HT-29 (cell line): ENCODE data around the gene PCGF5. TPM values are rescaled to one million over a fixed set of nuclear protein-coding genes. Genes with fewer than 3 reads are reported as not detected.
"Not testable (repeated sequence)": the region's sequence is repeated elsewhere in the genome, so short reads cannot be mapped to it uniquely, and the experiment has no call there.

Experiments
- DNase-seq: peaks from one replicate; pipeline ENCODE4 v3.0.0-alpha.2; 2015; ENCODE audit warnings: low spot score
- total RNA-seq: library from RNA; depleted of rRNA; stranded (reverse); fragments of >200 nt; shearing (Covaris generic); gene quantifications from 2 replicates; pipeline ENCODE4 v1.2.3, GENCODE V29; 2014; rRNA removed

PCGF5 gene
- total RNA-seq = 5.4 and 6.3 TPM in 2 replicates

- DNase-seq = peak; percentile 89
Measured at GRCh38 chr10:91220194-91220953, at the start of gene PCGF5. Gene PCGF5 (plus strand): TSS chr10:91220663. CDS start chr10:91222872, 2,209 bp downstream.

DNA sequence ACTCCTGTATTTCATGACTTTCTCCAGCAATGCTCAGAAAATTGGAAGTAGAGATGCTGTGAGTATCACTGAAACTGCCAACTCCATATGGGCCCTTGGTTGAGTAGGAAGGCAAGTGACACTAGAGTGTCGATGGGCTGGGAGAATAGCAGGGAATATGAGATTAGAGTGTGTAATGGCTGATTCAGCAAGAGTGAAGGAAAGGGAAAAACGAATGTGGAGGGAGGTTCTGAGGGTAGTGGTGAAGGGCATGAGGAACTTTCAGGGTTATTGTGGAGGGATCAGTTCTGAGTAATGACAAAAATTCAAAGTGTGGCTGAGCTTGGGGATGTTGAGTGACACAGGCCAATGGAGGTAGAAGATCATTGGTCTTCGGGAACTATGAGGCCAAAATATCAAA is 49.0 kb upstream of the PCGF5 start:
- no peak for DNase-seq

- DNase-seq = no peak
Measured at GRCh38 chr10:91172348-91172747, 48.1 kb upstream of the PCGF5 start.

DNA sequence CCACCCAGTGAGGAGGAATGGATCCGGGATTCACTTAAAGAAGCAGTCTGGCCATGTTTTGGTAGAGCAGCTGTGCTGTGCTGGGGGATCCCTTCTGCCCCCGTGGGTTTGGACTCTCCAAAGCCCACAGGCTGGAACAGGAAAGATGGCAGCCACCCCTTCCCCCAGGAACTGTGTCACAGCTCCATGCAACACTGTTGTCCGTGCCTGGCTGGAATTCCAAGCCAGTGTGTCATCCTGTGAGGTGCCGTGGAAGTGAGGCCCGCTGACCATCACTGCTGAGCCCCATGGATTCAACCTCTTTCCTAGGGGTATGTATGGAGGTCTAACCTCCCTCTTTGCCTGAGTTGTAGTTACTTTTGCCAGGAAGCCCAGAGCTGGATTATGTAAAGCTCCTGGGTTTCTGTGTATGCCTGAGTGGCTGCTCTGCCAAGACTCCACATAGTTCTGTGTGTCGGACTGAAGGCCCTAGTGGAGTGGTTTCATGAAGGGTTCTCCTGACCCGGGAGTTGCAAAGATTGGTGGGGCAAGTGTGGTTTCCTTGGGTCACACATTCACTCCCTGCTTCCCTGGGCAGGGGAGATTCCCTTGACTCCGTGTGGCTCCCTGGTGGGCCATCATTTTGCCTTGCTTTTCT is 35.1 kb upstream of the PCGF5 start:
- no peak for DNase-seq

DNA sequence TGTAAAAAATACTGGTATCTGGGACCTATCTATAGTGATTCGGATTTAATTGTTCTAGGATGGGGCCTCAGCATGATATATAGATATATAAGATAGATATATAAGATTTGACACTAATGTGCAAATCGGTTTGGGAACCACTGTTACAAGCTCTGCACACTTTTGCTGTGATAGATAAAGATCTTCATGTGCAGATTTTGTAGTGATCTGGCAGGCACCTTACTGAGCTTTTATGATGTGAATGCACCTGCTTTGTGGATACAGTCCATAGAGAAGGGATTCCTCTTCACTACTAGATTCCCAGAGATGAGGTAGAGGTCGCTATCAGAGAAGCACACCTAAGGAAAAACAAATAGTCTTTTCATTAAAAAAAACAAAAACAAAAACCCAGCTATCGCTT is 33.3 kb upstream of the PCGF5 start:
- no peak for DNase-seq

DNA sequence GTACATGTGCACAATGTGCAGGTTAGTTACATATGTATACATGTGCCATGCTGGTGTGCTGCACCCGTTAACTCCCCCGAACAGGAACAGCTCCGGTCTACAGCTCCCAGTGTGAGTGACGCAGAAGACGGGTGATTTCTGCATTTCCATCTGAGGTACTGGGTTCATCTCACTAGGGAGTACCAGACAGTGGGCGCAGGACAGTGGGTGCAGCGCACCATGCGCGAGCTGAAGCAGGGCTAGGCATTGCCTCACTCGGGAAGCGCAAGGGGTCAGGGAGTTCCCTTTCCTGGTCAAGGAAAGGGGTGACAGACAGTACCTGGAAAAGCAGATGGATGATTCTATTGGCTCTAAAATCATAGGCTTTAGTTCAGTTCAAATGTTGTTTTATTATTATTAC is 32.5 kb upstream of the PCGF5 start:
- not testable (repeated sequence) for DNase-seq

- DNase-seq = no peak
Measured at GRCh38 chr10:91188889-91189288, 31.6 kb upstream of the PCGF5 start.

DNA sequence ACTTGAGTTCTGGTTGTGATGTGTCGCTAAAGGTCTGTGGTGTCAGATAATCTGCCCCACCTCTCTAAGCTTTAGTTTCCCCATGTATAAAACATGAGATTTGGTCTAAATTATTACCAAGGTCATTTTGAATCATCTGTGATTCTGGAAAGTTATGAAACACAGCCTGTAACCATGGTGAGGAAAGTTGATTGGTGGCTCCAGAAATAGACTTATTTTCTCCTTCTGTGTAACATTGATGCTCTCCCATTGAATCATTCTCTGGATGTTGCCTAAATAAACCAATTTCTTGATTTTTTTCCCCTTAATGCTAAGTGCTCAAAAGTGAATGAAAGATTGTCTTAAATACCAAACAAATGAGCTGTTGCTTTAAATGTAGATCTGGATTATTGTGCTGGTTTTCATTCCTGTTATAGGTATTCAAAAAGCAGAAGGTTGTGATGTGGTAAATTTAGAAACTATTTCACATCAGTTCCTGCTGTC is 30.0 kb upstream of the PCGF5 start:
- DNase-seq = no peak

DNA sequence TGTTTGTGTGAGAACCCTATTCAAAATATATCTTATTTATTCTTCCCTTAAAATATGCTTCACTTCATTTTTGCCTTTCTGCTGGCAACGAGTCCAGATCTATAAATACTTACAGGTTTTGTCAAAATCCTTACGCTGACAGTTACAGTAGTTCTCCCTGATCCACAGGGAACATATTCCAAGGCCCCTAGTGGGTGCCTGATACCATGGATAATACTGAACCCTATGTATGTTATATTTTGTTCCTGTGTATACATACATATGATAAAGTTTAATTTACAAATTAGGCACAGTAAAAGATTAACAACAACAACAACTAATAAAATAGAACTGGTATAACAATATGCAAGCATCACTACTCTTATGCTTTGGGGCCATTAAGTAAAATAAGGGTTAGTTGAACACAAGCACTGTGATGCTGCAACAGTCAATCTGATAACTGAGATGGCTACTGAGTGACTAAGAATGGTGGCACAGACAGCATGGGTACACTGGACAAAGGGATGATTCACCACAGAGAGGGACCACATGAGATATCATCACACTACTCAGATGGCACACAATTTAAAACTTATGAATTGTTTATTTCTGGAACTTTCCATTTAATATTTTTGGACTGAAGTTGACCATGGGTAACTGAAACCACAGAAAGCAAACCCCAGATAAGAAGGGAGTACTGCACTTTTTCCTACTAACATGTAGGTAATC is 29.4 kb upstream of the PCGF5 start:
- DNase-seq = no peak

DNA sequence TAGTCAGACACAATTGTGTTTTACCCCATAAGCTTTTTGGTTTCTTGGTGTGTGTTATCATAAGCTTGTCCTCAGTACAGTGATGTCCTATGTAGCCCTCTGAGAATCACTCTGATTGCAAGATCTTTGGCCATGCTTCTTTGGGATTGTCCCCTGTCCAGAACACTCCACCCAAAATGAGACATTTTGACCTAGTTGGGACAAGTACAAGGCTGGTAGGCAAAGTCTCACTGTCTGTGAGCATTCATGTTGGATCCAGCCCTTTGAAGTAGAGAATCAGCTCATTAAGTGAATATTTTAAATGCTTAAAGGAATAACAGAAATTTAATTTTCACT is 28.9 kb upstream of the PCGF5 start:
- no peak for DNase-seq

DNA sequence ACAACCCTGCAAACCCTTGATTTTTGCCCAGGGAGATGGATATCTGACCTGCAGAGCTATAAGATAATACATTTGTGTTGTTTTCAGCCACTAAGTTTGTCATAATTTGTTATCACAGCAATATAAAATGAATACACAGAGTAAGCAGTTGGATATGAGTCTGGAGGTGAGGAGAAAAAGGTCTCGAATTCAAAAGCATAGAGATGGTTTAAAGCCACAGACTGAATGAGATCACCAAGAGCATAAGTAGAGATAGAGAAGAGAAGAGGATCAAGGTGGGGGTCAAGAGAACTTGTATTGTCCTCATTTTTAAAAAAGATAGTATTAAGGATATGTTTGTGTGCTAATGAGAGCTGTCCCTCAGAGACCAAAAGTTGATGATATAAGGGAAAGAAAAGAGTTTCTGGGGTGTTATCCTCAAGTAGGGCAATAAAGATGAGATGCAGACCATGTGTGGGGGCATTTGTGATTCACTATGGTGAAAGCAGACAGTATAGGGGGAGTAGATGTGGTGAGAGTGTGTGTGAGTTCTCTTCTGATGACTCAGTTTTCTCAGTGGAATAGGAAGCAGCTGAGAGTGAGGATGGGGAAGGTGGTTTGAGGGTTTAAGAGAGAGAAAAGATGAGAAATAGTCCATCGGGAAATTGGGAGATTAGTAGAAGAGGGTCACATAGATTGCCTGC is 25.8 kb upstream of the PCGF5 start:
- no peak for DNase-seq

- no peak for DNase-seq
Measured at GRCh38 chr10:91196268-91197048, 24.0 kb upstream of the PCGF5 start.

DNA sequence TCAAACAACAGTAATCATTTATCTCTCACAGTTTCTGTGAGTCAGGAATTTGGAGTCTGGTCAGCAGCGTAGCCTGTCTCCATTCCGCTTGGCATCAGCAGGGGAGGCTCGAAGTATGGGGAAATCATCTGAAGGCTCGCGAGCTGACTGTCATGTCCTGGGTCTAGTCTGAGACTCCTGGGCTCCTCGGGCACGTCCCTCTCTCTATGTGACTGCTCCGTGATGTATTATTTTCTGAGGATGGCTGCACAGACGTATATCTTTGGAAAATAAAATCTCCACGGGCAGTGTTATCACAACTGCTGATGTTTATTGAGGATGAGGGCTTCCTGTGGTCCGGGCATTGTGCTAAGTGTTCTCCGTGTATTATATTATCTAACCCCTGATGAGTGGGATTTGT is 23.3 kb upstream of the PCGF5 start:
- DNase-seq = no peak

DNA sequence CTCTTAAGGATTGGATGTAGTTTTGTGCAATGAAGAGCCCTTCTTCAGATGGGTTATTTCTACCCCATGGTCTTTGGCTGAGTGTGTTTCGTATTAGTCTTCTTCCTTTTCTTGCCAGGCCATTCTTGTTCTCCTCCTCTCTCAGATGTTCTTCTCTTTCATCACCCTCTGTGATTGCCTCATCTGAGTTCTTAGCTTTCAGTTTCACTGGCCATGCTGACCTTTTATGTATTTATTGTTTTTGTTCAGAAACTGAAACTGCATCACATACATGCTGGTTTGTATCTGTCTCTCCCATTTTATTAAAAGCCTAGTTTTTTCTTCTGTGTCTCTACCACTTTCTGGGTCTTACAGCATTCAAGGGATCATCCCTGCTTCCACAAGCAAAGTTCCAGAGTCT is 21.7 kb upstream of the PCGF5 start:
- no peak for DNase-seq

GRCh38 chr10:91200314-91201212 is 19.9 kb upstream of the PCGF5 start:
- no peak for DNase-seq

GRCh38 chr10:91201213-91201996 is 19.1 kb upstream of the PCGF5 start:
- no peak for DNase-seq

DNA sequence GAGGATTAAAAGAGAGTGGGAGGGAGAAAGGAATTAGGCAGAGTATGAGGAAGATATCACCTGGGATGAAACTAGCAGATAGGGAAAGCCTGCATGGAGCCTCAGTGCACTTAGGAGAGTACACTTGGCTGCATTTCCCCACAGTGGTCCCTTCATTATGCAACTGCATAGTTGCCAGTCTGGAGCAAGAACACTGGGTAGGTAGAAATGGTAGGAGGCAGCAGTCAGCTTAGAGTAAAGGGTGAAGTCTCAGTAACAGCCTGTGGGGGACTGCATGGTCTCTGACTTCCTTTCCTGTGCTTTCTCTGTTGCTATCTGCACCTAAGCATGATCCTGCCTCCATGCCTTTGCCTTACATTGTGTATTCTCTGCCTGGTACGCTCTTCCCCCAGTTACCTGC is 14.0 kb upstream of the PCGF5 start:
- no peak for DNase-seq

- DNase-seq = no peak
Measured at GRCh38 chr10:91206837-91207474, 13.5 kb upstream of the PCGF5 start.

DNA sequence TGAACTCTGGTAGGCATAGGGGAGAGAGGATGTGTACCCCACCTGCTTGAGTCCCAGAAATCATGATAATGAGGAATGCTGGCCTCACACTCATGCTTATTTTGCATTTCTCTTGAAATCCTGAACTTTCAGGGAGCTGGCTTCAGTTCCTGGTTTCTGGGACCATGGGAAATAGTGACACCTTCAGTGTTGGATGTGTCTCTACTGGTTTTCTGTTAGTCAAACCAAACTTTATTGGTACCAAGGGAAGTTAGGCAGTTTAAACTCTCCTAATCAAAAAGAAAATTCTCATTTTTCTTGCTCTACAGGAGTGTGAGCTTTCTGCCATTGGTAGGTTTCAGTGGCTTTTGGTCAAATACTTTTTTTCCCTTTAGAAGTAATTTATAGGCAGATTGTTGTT is 11.8 kb upstream of the PCGF5 start:
- no peak for DNase-seq
